ENCODE data around the gene FAM20A.

The FAM20A gene

DNA sequence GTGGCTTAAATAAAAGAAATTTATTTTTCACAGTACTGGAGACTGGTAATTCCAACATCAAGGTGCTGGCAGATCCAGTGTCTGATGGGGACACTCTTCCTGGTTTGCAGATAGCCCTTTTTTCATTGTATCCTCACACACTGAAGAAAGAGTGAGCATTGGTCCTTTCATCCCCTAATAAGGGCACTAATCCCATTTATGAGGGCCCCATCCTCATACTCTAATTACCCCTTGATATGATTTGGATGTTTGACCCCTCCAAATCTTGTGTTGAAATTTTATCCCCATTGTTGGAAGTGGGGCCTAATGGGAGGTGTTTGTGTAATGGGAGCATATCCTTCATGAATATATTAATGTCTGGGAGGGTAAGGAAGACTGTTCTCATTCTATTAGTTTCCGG is 9.4 kb upstream of the FAM20A start:
- in situ Hi-C loops (cut with HindIII; ENCODE audit: low sequenced_read_pairs) = no loop called here

DNA sequence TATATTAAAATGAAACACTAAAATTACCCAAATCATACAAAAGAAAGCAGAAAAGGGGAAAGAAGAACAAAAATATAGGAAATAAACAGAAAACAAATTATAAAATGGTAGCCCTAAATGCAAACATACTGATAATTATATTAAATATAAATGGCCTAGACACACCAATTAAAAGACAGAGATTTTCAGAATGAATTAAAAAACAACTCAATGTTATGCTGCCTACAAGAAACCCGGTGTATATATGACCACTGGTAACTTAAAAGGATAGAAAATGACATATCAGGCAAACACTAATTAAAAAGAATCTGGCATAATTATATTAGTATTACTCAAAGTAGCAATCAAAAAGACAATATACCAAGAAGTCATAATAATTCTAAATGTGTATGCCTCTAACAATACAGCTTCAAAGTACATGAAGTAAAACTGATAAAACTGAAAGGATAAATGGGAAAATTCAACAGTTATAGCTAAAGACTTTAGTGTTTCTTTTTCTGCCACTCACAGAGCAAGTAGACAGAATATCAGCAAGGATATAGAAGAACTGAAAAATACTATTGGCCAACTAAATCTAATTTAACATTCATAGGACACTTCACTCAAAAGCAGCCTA is 7.5 kb upstream of the FAM20A start:
- in situ Hi-C loops (cut with HindIII; ENCODE audit: low sequenced_read_pairs) = no loop called here

DNA sequence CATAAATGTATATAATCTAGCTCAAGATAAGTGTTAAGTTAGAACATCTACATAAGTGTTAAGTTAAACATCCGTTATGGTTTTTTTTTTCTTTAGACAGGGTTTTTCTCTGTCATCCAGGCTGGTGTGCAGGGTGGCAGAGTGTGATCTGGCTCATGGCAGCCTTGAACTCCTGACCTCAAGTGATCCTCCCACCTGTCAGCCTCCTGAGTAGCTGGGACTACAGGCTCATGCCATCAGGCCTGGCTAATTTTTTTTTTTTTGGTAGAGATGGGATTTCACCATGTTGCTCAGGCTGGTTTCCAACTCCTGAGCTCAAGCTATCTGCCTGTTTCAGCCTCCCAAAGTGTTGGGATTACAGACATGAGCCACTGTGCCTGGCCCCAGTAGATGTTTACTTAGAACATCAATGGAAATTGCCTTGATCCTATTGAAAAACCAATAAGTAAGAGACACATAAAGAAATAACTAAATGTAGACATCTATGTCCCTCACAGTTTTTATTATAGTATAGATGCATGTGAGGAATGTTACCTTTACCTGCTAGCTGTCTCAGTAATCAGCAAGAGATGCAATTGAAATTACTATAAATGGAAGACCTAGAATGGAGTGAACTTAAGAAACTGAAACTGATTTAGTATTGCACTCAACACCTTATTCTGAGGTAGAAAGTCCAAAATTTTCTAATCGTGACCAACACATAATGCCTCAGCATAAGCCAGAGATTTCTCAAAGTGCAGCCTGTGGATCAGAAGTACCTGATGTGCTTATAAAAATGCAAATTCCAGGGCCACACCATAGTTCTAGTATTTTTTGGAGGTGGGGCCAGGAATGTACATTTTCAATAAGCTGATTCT is 5.5 kb upstream of the FAM20A start:
- in situ Hi-C loops (cut with HindIII; ENCODE audit: low sequenced_read_pairs) = no loop called here

DNA sequence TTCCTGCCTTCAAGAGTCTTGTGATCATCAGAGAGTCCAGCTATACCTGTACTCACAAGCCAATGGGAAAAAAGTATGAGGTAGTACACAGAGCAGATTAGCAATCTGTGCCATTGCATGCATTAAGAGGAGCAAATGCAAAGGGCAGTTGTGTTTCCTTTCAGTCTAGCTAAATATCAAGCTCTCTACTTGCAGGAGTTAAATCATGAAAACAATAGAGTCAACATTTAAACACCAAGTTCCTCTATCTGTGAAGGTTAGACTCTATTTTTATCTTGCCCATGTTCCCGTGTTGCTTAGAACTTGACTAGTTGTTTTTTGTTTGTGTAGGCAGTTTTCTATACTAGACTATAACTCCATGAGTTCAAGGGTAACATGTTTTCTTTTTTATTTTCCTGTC is 4.7 kb upstream of the FAM20A start:
- in situ Hi-C loops (cut with HindIII; ENCODE audit: low sequenced_read_pairs) = no loop called here

DNA sequence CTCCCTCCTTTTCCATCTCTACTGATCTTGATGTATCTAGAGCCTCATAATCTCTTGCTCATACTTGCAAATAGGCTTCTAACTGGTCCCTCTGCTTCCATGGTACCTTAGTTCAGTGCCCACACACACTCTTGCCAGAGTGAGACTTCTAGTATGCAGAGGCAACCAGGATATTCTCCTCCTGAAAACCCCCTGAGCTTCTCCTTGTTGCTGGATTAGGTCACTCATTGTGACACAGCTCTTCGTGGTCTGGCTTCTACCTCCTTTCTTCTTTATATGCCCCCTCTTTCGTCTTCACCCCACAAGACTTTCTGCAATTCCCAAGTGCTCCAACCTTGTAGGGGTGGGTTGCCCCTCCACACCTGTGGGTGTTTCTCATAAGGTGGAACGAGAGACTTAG is 2.5 kb upstream of the FAM20A start:
- in situ Hi-C loops (cut with HindIII; ENCODE audit: low sequenced_read_pairs) = no loop called here

DNA sequence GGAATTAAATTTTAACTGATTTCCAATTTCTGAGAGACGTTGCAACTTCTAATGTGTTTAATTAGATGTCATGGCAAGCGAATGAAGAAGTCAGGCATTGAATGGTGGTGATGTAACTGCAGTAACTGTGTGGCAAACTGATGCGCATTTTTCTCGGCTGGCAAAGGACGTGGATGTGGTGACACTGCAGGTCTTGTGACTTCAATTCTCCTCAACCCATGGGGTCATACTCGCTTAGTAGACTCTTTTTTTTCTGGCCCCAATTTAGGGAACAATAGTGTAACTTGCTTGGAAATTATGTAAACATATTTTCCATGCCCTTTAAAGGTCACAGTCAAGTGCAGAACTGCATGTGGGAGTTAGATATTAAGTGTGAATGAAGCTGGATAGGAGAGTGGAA is 1.9 kb upstream of the FAM20A start:
- in situ Hi-C loops (cut with HindIII; ENCODE audit: low sequenced_read_pairs) = no loop called here

DNA sequence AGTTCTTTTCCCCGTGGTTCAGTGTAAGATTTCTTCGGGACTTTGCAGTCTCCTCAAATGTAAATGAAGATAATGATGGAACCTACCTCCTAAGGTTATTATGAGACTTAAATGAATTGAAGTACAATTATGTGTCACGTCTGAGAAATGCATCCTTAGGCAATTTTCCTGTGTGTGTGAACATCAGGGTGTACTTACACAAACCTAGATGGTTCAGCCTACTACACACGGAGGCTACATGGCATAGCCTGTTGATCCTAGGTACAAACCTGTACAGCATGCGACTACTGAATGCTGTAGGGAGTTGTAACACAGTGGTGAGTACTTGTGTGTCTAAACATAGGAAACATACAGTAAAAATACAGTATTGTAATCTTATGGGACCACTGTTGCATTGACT is 1.1 kb upstream of the FAM20A start:
- in situ Hi-C loops (cut with HindIII; ENCODE audit: low sequenced_read_pairs) = no loop called here

DNA sequence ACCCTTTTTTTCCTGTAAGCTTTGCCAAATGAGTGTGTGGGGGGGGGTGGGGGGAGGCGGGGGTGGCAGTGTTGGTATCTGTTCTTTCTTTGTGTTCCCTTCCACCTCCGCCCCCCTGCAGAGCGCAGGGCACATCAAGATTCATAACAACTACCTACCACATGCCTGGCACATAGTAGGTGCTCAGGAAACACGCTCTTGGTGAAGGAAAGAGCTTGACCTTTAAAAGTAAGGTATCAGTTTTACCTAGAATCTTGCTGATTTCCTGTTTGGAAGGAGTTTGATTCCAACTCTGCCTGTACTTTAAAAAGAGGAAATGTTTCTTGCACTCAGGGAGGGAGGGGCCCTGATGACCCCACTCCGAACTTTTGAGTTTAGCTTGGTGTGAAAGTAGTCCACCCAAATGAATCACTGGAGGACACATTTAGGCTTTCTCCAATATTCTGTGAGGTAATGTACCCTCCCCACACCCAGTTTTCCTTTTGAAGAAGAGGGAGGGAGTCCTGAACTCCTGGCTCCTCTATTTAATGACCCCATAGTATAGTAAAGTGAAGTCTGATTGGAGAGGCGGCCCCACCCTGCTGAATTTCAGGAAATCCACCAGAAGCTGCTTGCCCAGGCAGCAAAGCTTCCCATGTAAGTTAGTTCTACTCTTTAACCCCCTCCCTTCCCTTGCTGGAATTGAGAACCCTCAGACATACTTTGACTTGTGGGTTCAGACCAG is 560 bp upstream of the FAM20A start:
- in situ Hi-C loops (cut with HindIII; ENCODE audit: low sequenced_read_pairs) = no loop called here

DNA sequence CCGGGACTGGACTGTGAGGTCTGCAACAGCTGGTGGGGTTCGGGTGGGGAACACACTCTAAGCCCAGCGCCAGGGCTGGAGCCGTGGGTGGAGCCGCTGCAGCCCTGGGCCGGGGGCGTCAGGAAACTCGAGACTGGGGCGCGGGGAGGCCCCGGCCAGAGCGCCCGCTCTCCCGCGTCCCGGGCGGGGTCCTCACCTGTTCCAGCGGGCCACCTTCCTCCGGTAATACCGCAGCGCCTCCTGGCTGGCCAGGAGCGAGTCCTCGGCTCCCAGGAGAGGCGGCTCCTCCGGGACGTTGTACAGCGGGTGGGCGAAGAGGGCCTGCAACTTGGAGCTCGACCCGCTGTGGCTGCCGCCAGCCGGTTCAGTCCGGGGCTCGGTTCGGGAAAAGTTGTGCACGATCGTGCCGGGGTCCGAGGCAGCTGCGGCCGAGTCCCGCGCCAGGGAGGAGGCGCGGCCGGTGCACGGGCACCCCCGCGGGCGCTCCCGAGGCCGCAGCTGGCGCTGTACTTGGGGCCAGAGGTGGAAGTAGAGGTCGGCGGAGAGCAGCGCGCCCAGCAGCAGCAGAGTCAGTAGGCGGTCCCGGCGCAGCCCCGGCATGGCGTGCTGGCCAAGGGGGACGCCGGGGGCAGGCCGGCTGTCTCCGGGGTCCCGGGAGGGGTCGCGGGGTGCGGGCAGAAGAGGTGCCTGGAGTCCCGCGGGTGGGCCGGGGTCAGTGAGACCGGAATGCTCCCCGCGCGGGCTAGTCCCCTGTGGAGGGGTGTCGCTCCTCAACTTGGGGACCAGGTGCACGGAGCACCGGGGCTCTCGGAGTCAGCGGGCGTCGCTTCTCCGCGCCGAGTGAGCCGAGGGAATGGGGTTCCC is 868 bp downstream of the FAM20A start:
- in situ Hi-C loops (cut with HindIII; ENCODE audit: low sequenced_read_pairs) = no loop called here

DNA sequence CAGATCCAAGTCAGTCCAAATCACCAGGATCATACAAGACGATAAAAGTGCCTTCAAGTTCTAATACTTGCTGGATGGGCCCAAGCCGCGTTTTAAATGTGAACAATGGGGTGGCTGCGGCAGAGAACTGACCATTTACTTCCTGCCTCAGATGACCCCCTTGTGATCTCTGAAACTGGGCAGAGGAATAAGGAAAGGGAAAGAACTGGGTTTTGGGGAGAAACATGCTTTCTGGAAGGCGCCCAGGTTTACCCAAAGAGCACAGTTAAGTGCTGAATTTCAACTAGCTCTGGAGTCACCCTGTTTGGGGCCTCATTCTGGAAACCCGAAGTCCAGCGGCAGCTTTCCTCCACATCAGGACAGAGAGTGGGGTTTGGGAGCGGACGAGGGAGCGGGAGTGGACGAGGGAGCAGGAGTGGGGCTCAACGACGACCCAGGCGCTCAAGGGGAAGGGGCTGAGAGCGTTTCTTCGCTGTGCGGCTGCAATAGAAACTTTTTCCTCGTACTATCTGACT is 1.6 kb downstream of the FAM20A start:
- in situ Hi-C loops (cut with HindIII; ENCODE audit: low sequenced_read_pairs) = no loop called here

DNA sequence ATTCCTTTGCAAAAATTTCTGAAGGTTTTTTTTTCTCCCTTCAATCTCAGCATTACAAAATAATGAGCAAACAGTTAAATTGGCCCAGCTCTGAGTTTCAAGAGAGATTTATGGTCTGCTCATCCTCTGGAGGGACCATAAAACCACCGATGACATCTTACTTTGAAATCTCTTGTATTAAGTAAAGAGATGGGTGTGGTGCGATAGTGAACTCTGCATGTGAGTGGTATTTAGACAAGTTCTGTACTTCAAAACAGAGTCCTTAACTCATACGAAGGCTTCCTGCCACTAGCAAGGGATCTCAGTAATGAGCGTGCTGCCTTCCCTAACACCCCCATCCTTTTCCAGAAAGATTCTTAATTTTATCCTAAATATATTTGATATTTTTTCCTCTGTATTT is 2.1 kb downstream of the FAM20A start:
- in situ Hi-C loops (cut with HindIII; ENCODE audit: low sequenced_read_pairs) = no loop called here

DNA sequence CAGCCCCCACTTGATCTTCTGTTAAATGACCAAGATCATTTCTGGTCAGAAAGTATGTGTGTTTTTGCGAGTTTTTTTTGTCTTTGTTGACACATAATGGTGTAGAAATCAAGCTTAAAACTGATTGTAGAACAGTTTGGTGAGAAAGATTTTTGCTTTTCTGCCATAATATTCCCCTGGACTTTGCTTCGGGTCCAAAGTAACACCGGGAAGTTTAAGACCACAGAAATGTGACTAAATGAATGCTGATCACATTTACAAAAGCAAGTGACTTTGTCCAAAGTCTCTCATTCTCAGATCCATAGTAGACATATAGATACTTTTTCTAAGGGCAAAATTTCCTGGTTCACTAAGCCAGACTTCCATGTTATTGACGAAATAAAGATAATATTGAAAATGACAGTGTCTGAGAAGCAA is 2.6 kb downstream of the FAM20A start:
- in situ Hi-C loops (cut with HindIII; ENCODE audit: low sequenced_read_pairs) = no loop called here

DNA sequence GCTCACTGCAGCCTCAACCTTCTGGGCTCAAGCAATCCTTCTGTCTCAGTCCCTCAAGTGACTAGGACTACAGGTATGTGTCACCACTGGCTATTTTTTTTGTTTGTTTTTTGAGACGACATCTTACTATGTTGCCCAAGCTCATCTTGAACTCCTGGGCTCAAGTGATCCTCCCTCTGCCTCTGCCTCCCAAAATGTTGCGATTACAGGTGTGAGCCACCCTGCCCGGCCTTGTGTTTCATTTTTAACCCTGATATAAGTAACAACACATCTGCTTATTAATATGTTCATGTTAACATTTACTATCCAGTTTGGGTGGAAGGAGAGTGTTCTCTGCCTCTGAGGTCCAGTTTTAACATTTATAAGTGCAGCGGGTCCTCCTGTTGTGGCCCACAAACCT is 3.1 kb downstream of the FAM20A start:
- in situ Hi-C loops (cut with HindIII; ENCODE audit: low sequenced_read_pairs) = no loop called here

DNA sequence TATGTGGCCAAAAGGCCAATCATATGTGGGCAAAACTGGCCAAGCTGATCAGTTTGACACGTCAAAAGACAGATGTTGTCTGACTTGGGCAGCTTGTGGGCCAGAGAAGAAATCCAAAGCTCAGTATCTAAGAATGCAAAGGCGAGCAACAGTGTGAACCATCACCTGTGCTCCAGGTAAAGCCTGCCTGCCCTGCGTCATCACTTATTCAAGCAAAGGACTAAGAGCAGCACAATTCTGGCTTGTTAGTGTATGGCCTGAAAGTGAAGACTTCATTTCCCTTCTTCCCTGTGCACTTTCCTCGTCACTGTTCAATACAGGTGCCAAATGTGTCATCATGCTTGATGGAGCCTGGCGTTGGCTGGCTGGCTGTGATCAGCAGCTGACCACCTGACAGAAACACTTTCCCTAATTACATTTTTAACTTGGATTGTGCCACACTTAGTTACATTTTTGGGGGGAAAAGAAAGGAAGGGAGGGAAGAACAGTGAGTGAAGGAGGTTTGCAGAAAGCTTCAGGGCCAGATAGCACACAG is 4.7 kb downstream of the FAM20A start:
- in situ Hi-C loops (cut with HindIII; ENCODE audit: low sequenced_read_pairs) = no loop called here

DNA sequence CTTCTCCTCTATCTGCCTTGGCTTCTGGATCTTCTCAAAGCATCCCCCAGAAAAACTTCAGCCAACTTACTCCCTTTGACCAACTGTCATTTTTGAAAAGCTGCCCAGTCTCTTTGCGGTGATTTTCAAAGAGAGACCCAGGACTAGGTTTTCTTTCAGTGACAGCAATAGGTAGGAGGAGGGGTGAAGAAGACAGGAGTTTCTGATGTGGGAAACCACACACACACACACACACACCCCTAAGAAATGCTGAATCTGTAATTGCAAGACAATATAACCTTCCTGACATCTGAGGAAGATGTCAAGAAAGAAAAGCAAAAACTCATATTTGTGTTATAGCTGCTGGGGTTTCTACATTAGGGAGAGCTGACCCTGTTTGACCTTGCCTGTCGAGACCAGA is 5.2 kb downstream of the FAM20A start:
- in situ Hi-C loops (cut with HindIII; ENCODE audit: low sequenced_read_pairs) = no loop called here

DNA sequence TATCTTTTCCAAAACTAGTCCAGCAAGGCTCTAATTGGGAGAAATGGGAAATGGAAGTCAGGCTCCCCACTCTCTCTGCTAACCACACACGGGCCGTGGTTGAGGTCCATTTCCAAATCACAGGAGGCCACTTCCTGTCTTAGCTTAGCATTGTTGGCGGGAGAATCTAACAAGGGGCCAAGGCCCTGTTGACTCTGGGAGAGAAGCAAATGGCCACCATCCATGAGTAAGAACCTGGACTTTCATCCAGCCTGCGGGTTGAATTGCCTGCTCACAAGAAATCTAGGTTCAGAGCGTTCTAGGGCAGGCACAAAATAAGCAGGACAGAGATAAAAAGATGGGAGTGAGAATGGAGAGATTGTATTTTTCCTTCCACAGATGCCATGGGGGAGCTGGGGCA is 5.7 kb downstream of the FAM20A start:
- in situ Hi-C loops (cut with HindIII; ENCODE audit: low sequenced_read_pairs) = no loop called here

DNA sequence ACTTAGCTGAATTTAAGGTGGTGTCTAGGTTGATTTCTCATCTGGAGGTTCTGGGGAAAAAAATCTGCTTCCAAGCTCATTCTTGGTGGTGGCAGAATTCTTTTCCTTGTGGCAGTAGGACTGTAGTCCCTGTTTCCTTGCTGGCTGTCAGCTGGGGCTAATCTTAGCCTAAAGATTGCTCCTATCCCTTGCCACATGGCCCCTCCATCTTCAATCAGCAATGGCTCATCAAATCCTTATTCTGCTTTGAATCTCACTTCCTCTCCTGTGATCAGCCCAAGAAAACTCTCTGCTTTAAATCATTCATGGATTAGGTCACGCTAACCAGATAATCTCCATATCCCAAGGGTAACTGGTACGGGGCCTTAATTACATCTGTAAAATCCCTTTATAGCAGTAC is 6.6 kb downstream of the FAM20A start:
- in situ Hi-C loops (cut with HindIII; ENCODE audit: low sequenced_read_pairs) = no loop called here

DNA sequence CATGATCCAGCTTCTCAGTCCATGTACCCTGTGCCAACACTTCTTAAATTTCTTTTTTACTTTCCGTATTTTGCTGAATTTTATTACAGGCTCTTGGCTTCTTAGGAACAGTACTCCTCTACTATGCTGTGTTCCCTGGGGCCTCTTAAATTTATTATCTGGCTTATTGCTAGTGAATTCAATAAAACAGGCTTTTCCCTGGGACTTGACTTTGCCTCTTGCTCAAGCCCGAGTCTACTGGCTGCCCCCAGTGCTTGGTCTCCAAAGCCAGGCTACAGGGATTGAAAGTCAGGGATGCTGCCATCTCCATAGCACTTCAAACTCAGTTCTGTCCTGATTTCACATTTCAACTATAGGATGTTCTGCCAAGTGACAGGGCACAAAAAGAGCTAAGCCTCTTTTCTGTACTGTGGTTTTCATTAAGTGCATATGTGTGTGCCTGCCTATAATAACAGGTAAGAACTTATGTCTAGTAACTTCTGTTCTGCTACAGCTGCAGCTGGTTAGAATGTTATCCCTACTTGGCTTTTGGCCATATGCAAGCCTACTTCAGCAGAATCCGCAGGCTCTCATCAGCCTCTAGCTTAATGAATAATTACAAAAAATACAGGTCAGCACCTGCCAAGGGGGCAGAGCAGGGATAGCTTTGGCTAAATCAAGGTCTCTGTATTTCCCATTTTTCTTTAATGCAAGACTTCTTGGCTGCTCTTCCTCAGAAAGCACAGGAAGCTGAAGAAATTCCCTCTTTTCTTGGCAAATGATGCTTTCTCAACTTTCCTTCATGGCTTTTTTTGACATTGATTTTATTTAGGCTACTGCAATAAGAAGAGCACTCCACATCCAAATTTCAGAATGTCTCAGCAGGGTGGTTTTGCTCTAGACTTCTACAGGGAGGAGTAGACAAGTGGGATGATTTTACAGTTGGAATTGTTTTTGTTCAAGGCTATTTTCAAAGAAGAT is 8.2 kb downstream of the FAM20A start:
- in situ Hi-C loops (cut with HindIII; ENCODE audit: low sequenced_read_pairs) = no loop called here

DNA sequence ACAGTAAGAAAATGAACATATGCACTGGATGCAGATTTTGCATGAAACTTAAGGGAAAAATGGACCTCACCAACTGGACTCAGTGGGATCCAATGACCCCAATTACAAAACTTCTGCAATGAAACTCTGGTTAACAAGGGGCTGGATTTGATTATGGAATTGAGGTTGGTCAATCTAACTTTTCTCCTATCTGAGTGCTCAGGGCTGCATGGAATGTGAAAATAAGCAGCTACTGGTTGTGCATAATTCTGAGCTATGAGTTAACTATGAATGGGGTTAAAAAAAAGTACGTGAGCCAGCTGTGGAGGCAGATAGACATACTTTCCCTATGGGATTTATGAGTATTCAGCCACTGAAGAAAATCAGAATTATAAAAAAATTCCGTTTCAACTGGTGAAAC is 9.2 kb downstream of the FAM20A start:
- in situ Hi-C loops (cut with HindIII; ENCODE audit: low sequenced_read_pairs) = no loop called here

Data from endothelial cell of hepatic sinusoid (primary cell).